ENCODE data around the gene ARL8A.
"Not testable (repeated sequence)": the region's sequence is repeated elsewhere in the genome, so short reads cannot be mapped to it uniquely, and the experiment has no call there.

Gene ARL8A

GRCh38 chr1:202112859-202113689 is 31.5 kb downstream of the ARL8A start:
- DNase-seq (ENCODE audit: low read depth), result no peak

GRCh38 chr1:202111589-202111988 is 32.9 kb downstream of the ARL8A start:
- DNase-seq (ENCODE audit: low read depth), result not testable (repeated sequence)

DNA sequence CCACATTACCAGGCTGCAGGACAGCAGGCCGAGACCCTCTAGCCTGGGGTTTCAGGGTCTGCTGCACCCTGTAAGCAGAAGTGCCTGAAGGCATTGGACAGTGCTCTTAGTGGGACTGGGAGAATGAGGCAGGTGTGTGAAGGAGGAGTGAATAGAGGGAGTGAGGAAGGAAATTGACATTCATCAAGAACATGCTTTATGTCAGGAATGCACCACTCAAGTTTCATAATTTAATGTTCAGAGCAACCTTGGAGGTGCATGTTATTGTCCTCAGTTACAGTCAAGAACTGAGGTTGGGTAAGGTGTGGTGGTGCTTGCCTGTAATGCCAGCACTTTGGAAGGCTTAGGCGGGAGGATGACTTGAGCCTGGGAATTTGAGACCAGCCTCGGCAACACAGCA is 33.6 kb downstream of the ARL8A start:
- no peak for DNase-seq (ENCODE audit: low read depth)

DNA sequence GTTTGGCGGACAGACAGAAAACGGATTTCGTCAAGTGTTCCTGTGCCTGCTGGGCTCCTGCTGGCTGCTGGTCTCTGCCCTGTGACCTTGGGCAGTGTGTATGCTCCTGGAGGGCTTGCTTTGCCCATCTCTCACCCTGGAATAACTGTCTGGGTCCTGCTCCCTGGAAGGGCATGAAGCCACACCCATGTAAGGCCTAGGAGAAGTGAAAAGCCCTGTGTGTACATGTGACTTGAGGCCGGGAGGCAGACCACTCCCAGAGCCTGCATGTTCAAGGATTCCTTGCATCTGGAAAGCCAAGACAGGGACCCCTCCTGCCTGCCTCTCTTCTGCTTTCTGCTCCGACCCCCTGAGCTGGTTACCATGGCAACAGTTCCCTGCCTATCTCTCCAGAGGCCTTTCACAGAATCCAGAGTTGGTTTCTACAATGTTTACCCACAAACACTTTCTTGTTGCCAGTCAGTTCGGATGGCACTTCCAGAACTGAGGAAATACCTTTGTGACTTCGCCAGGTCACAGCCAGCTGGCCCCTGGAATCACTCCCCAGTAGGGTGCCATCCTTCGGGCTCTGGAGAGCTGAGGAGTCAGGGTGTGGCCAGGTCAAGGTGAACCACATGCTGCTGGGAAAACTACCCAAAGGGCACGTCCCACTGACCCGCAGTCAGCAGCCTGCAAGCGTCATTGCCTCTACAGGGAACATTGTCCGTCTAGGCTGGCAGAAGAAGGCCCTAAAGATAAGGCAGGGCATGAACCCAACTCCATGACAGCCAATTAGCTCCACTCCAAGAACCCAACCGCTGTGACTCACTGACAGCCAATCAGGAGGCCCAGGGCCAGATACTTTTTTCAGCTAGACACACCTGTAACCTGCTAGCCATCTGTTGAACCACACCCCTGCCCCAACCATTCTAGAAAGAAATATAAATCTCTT is 36.5 kb downstream of the ARL8A start:
- DNase-seq (ENCODE audit: low read depth), result no peak

- DNase-seq (ENCODE audit: low read depth), result no peak
Observed at GRCh38 chr1:202107321-202107761, 37.2 kb downstream of the ARL8A start.

DNA sequence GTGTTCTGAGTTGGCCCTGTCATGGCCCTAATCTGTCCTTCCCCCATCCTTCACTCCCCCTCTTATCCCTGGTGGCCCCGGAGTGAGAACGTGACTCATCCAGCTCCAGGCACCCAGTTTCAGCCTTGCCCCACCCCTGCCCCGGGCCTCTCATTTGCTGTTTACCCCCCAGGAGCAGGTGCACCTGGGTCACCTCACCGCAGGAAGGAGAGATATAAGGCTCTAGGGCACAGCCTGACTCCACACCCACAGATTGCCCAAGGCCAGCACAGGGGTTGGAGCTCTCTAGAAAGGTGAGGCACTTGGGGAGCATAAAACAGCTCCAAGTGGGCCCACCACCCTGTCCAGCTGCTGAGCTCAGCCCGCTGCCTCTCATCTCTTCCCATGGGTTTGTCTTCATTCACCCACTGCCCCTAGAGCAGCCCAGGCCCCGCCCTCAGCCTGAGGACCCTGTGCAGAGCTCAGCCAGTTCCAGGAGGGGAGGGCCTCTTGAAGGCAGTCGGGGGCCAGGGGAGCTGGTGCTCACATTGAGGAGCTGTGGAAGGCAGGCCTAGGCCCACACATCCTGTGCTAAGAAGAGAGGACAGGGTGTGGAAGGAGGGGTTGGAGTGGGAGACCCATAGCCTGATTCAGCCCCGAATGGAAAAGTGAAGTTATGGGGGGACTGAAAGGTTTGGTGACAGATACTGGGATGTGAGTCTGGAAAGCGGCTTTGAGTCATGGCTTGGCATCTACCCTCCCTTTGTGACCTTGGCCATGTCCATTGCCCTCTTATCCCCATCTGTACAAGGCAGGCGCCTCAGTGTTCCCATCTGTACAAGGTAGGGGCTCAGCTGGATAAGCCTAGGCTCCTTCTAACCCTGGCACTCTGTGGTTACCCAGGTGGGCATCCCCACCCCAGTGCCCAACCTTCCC is 37.9 kb downstream of the ARL8A start:
- no peak for DNase-seq (ENCODE audit: low read depth)

GRCh38 chr1:202105571-202106339 is 38.8 kb downstream of the ARL8A start:
- no peak for DNase-seq (ENCODE audit: low read depth)

DNA sequence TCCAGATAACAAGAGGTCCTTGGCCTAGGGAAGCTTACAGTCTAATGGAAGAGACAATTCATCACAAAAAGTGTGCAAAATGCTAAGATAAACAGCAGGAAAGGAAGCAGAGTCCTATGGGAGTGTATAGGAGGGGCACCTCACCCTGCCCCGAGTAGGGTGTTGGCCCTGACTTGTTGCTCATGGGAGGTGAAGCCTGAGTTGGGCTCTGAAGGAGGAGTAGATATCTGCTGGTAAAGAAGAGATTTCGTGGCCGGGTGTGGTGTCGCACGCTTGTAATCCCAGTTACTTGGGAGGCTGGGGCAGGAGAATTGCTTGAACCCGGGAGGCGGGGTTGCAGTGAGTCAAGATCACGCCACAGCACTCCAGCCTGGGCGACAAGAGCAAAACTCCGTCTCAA is 40.5 kb downstream of the ARL8A start:
- DNase-seq (ENCODE audit: low read depth), result no peak

GRCh38 chr1:202101184-202101583 is 43.4 kb downstream of the ARL8A start:
- no peak for DNase-seq (ENCODE audit: low read depth)

GRCh38 chr1:202093858-202094257 is 50.7 kb downstream of the ARL8A start:
- DNase-seq (ENCODE audit: low read depth), result no peak

DNA sequence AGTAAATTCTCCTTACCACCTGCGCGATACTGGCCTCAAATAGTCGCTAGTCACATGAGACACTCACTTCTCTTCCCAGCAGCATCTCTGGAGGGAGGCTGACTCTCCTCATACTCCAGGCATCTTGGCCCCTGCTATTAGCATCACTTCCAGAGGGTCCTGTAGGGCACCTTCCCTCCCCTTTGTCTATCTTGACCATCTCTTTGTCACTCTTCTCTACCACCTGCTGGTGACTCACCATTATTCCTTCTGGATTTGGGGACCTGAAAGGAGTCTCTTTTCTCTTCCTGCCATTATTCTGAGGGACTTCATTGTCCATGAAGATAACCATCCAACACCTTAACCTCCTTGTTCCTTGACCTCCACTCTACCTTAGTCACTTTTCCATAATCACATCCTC is 53.5 kb downstream of the ARL8A start:
- DNase-seq (ENCODE audit: low read depth), result no peak

GRCh38 chr1:202088206-202088605 is 56.3 kb downstream of the ARL8A start:
- no peak for DNase-seq (ENCODE audit: low read depth)

- DNase-seq (ENCODE audit: low read depth), result no peak
Observed at GRCh38 chr1:202086579-202087350, 57.8 kb downstream of the ARL8A start.

DNA sequence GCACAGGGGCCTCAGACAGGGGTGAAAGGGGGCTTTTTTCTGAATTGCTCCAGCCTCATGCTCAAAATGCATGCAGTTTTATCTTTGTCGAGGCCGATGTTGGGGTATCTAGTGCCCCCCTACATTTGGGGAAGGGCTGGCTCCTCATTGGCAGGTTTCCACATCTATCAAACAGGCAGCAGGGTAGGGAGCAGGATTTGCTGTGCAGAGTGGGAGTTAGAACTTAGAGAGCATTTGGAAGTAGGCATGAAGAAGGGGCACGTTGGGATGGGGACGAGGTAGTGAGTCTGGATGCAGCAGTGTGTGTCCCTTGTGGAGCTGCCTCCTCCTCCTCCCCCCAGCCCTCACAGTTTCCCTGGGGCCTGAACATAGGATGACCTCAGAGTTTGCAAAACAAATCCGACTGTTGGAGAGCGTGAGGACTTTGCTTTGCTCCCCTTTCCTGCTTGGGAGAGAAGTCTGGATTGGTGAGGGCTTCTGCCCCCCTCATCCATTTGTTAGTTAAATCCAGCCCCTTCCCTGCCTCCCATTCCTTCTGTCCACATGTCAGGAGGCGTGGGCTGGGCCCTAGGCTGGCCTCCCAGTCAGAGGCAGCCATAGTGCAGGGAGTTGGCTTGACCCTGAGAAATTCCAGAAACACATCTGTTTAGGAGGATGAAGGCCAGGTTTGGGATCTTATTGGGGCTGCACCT is 58.7 kb downstream of the ARL8A start:
- DNase-seq (ENCODE audit: low read depth), result no peak

GRCh38 chr1:202084791-202085681 is 59.5 kb downstream of the ARL8A start:
- no peak for DNase-seq (ENCODE audit: low read depth)
